Cerebellar cortex (tissue), 1 donor: Measurements from ENCODE around the gene MED13L.

Source experiments
- DNase-seq: peaks from one replicate; pipeline ENCODE4 v3.0.0-alpha.2; 2015; ENCODE audit warnings: low spot score

MED13L gene

GRCh38 chr12:116277467-116278278 is at the start of gene MED13L:
Gene MED13L, minus strand, starts transcription at chr12:116277693. Its CDS starts 562 bp downstream, at chr12:116277131.
- peak; percentile 82 for DNase-seq

GRCh38 chr12:116325336-116325664 is 47.8 kb upstream of the MED13L start:
- no peak for DNase-seq

- DNase-seq, result no peak
These were observed 47.3 kb upstream of the MED13L start for GRCh38 chr12:116324654-116325335.

DNA sequence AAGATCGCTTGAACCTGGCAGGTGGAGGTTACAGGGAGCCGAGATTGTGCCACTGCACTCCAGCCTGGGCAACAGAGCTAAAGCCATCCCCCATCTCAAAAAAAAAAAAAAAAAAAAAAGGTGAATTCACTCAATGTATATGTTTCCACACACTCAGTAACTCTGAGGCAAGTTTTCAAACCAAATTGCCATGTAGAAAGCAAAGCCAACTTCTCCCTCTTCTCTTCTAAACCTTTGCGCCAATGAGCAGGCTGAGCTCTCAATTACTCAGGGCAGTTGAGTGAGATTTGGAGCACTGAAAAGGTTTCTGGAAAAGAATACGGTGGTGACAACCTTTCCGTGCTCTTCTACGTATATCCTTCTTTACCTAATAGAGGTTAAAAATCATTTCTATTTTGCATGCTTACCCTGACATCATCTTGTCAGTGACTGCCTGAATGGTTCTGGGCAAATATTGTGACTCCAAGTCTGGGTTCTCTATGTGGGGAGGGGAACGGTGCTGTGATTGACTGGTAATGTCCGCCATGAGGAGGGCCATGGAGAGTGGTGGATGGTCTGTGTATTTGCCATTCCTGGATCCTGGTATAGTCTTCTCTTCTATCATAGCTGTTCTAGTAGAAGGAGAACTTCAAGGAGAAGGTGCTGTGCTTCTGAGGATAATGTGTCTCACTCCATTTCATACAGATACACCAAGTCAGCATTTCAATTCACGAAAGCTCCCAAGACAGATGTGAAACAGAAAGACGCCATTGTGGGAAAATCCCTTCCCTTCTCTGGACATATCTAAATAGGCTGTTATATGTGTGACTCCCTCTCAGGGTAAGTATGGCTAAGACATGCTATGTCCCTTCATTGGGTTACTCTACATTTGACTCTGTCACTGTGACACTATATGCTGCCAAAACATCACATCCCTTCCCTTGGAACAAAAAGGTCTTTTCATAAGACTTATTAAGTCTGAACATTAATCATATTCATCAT is 46.2 kb upstream of the MED13L start:
- DNase-seq, result no peak

- DNase-seq, result no peak
These were observed 44.4 kb upstream of the MED13L start for GRCh38 chr12:116321913-116322312.

DNA sequence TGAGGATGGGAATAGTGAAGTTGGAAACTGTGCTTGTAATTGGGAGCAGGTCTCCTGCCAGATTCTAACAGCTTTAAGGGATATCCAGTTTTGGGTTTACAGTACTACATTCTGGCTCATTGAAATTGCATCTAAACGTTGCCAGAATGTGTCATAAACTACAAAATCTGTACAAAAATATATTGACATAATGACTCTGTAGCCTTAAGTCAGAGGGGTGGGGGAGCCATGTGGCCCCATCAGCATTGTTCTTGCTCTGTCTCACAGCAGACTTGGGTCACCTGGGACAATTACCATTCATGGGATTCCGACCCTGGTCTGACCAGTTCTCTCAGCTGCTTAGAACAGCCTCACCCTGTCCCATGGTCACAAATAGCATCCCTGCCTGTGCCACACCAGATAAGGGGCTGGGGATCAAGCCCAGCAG is 43.3 kb upstream of the MED13L start:
- no peak for DNase-seq

DNA sequence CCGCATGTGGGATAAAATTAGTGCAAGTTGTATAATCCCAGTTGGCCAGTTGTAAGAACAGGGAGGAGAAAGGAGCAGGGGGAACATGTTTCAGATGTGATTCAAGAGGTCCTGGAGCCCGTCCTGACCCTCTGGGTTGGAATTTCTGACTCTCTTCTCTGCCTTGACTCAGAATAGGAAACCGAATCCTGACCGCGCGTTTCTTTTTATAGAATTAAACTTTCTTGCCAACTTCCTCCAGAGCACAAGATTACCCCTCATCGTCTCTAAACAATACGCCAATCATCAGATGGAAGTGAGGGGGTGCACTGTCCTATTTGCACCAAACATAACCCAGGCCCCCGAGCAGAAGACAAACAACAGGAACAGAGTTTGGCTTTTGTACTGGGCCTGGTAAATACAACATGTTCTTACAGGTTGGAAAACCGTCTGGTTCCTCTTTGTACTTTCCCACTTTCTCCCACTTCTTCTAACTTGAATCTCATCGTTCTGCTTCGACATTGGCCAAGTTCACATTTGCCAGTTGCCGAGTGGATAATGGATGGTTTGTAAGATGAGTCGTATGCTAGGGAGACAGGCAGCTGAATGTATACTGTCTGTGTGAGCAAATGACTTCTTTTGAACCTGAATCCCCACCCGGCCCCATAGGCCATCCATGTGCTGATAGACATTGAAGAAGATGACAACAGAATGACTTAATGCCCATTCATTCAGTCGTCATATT is 42.6 kb upstream of the MED13L start:
- DNase-seq, result no peak

GRCh38 chr12:116319233-116319897 is 41.9 kb upstream of the MED13L start:
- DNase-seq, result no peak

DNA sequence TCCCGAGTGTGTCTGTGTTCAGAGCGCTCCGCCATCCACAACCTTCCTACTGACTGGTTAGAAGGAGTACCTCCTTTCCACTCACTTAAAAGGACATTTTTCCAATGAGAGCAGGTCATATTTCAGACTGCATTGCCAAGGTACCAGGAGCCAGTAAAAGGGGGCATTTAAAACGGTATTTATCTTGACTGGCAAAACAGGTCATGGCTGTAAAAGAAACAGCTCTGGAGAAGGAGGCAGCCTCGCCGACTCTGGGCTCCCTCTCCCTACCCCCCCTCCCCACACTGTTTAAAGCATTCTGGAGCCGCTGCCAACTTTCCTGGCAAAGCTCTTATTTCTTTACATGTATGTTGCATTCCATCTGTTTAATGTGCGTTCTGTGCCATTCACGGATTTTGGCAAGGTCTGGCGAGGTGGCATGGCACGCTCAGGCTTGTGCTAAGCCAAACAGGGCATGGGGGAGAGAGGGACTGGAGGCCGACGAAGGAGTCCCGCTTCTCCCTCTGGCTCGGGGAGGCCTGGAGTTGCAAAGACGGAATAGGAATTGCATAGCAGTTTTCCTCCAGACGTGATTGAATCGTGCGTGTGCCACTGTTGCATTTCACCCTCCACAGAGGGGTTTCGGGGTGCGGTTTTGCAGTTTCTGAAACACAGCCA is 41.2 kb upstream of the MED13L start:
- no peak for DNase-seq

GRCh38 chr12:116317986-116318575 is 40.6 kb upstream of the MED13L start:
- DNase-seq, result peak; percentile 43

- no peak for DNase-seq
These were observed 39.6 kb upstream of the MED13L start for GRCh38 chr12:116317139-116317538.

- DNase-seq, result no peak
These were observed 37.0 kb upstream of the MED13L start for GRCh38 chr12:116314477-116314876.

DNA sequence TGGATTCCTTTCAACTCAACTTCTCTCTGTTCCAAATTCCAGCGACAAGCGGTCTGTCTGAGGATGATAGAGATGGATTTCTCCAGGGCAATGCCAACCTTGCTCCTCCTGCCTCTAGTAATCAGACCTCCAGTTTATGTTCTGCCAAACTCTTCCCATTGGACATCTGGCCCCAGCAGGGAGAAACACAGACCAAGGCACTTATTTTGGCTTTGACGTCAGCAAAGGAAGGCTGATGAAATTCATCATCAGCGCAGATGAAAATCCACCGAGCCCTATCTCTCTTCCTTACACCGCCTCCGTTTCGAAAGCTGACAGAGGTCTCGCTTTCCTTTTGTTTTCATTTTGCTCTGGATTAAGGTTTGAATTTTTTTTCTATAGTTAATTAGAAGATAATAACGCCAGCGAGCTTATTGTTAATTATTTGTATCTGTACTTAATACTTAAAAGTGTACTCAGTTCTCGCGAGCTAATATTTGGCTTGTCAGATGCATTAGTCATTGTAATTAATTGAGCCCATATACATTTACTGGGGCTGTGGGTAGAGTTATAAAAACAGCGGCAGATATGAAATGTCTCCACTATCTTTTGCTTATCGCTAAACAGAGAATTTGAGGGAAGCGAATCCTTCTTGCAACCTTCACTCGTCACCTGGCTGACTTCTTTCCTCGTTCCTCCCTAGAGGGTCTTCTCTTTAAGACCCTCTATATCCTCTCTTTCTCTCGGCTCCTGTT is 35.9 kb upstream of the MED13L start:
- DNase-seq, result peak; percentile 61

GRCh38 chr12:116310082-116310481 is 32.6 kb upstream of the MED13L start:
- no peak for DNase-seq

DNA sequence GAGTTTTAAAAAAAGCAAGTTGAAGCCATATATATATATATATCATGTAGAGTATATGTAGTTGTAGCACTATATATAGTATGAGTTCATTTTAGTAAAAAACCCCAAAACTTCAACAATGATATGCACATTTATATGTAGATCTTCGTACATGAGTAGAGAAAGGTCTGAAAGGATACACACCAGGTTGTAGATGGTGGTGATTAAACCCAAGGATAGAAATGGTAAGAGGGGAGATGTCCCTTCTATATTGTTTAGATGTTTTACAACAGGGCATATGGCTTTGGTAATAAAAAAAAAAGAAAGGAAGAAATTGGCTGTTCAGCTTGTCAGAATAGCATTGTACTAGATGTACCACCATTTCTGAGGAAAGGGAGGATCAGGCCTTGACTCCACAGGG is 31.9 kb upstream of the MED13L start:
- no peak for DNase-seq

DNA sequence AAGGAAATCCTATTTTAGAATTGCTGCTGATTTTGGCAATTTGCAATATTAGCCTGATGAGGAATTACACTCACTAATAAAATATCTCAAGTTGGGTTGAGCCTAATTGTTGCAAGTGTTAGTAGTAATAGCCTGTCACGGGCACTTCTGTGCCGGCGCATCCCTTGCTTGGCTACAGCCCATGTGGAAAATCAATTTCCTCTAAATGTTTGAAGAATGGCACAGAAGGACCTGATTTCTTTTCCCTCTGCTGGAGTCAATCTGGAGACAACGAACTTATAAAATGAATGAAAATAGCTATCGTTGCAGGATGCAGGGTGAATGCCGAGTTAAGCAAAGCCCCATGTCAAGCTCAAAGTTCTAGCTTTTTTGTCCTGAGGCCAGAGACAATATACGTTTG is 31.2 kb upstream of the MED13L start:
- no peak for DNase-seq

- no peak for DNase-seq
These were observed 29.5 kb upstream of the MED13L start for GRCh38 chr12:116306968-116307367.

GRCh38 chr12:116306506-116306905 is 29.0 kb upstream of the MED13L start:
- no peak for DNase-seq

DNA sequence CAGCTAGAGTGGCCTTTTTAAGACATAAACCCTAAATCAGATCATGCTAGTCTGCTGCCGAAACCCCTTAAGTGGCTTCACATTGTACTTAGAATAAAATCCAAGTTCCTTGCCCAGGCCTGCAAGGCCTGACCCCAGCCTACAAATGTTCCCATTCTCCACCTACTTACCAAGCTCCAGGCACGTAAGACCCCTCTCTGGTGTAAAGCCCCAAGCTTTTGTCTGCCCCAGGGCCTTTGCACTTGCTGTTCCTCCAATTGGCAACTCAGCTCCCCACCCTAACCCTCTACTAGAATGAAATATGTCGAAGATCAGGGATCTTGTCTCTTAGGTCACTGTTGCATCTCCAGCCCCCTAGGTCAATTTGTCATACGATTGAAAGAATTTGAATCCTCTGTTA is 27.1 kb upstream of the MED13L start:
- no peak for DNase-seq

DNA sequence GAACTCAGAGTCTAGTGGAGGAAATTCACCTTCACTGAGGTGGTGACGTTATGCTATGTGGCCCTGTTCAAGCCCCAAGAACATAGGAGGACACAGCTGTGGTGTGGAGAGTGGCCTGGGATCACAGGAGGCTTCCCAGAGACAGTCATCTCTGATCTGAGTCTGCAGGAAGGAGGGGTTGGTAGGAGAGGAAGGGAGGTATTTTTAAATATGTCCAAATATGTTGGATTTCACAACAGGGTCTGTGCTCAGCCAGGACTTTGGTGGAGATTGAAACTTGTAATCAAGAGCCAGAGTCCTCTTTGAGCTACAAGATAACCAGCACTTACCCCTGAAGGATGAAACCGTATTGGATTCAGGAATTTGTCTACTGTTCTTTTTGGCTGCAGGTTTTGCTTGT is 26.4 kb upstream of the MED13L start:
- DNase-seq, result no peak
